Measurements from ENCODE around the gene TMEM92.
A peak's percentile ranks its signal among the peaks of the same experiment; 100 is the strongest.

TMEM92 gene

GRCh38 chr17:50274142-50274896, at the start of gene TMEM92:
Gene TMEM92, plus strand, starts transcription at chr17:50274466. Its CDS starts 36 bp downstream, at chr17:50274502.
- Histone ChIP-seq H3K9me3 (ENCODE audit: insufficient read depth, low read depth, low read length) (no peaks in the 10 kb centered on the region), H3K36me3 (ENCODE audit: insufficient read depth, low read length) (no peaks in the 10 kb centered on the region), H3K79me2 (ENCODE audit: insufficient read depth, low read length) (no peaks in the 10 kb centered on the region), H3K4me1 (ENCODE audit: insufficient read depth, low read length, poor library complexity, severe bottlenecking) (peaks cover 16% of the 10 kb centered on the region), H3K27me3 (ENCODE audit: insufficient read depth, low read length, poor library complexity, severe bottlenecking) (no peaks in the 10 kb centered on the region), H2AFZ (ENCODE audit: low read length) (peak within 1 kb of the TSS; percentile 93), H3K9me2 (replicated peaks; ENCODE audit: low read depth, low read length) (no peaks in the 10 kb centered on the region), H3K9ac (ENCODE audit: low read depth, low read length, poor library complexity, severe bottlenecking) (peak within 1 kb of the TSS; percentile 57), H3K4me3 (ENCODE audit: low read length, poor library complexity, severe bottlenecking) (peak within 1 kb of the TSS; percentile 70), H3F3A (ENCODE audit: low read depth) (no peaks in the 10 kb centered on the region), H4K20me1 (ENCODE audit: insufficient read depth, low read length, poor library complexity, severe bottlenecking) (no peaks in the 10 kb centered on the region), H3K4me2 (ENCODE audit: low read depth, low read length, poor library complexity, severe bottlenecking) (peak within 1 kb of the TSS; percentile 72)
- TF ChIP-seq CTCF (conservative IDR thresholded peaks at IDR 0.05; ENCODE audit: low read length) (no peak), EZH2phosphoT487 (IDR thresholded peaks at IDR 0.05; ENCODE audit: borderline replicate concordance) (no peak)

- H4K20me1 ChIP-seq (ENCODE audit: insufficient read depth, low read length, poor library complexity, severe bottlenecking): no peaks in the 10 kb centered on the region
- H3K4me3 ChIP-seq (ENCODE audit: low read length, poor library complexity, severe bottlenecking): no peak overlapping the region
- H3K9me2 ChIP-seq (replicated peaks; ENCODE audit: low read depth, low read length): no peaks in the 10 kb centered on the region
- no peak overlapping the region for H3K4me2 ChIP-seq (ENCODE audit: low read depth, low read length, poor library complexity, severe bottlenecking)
- H3K9me3 ChIP-seq (ENCODE audit: insufficient read depth, low read depth, low read length): no peaks in the 10 kb centered on the region
- no peak overlapping the region for H2AFZ ChIP-seq (ENCODE audit: low read length)
- no peaks in the 10 kb centered on the region for H3K36me3 ChIP-seq (ENCODE audit: insufficient read depth, low read length)
- H3K79me2 ChIP-seq (ENCODE audit: insufficient read depth, low read length): no peaks in the 10 kb centered on the region
- H3F3A ChIP-seq (ENCODE audit: low read depth): no peaks in the 10 kb centered on the region
- no peak overlapping the region for H3K9ac ChIP-seq (ENCODE audit: low read depth, low read length, poor library complexity, severe bottlenecking)
- H3K27me3 ChIP-seq (ENCODE audit: insufficient read depth, low read length, poor library complexity, severe bottlenecking): no peaks in the 10 kb centered on the region
- no peaks in the 10 kb centered on the region for H3K4me1 ChIP-seq (ENCODE audit: insufficient read depth, low read length, poor library complexity, severe bottlenecking)
- TF ChIP-seq CTCF (conservative IDR thresholded peaks at IDR 0.05; ENCODE audit: low read length) (no peak), EZH2phosphoT487 (IDR thresholded peaks at IDR 0.05; ENCODE audit: borderline replicate concordance) (no peak)
Observed at GRCh38 chr17:50225701-50226240, 48.5 kb upstream of the TMEM92 start.

GRCh38 chr17:50234581-50234980, 39.7 kb upstream of the TMEM92 start:
- H2AFZ ChIP-seq (ENCODE audit: low read length): no peak overlapping the region
- H4K20me1 ChIP-seq (ENCODE audit: insufficient read depth, low read length, poor library complexity, severe bottlenecking): no peaks in the 10 kb centered on the region
- H3K4me2 ChIP-seq (ENCODE audit: low read depth, low read length, poor library complexity, severe bottlenecking): no peak overlapping the region

More at GRCh38 chr17:50234581-50234980, 39.7 kb upstream of the TMEM92 start:
- no peak for TF ChIP-seq EZH2phosphoT487 (IDR thresholded peaks at IDR 0.05; ENCODE audit: borderline replicate concordance)
- no peak for TF ChIP-seq CTCF (conservative IDR thresholded peaks at IDR 0.05; ENCODE audit: low read length)
- no peaks in the 10 kb centered on the region for H3K36me3 ChIP-seq (ENCODE audit: insufficient read depth, low read length)
- H3K9me2 ChIP-seq (replicated peaks; ENCODE audit: low read depth, low read length): no peaks in the 10 kb centered on the region
- H3K4me1 ChIP-seq (ENCODE audit: insufficient read depth, low read length, poor library complexity, severe bottlenecking): no peaks in the 10 kb centered on the region
- no peaks in the 10 kb centered on the region for H3F3A ChIP-seq (ENCODE audit: low read depth)
- H3K79me2 ChIP-seq (ENCODE audit: insufficient read depth, low read length): no peaks in the 10 kb centered on the region
- peaks cover 5% of the 10 kb centered on the region for H3K27me3 ChIP-seq (ENCODE audit: insufficient read depth, low read length, poor library complexity, severe bottlenecking)
- H3K9me3 ChIP-seq (ENCODE audit: insufficient read depth, low read depth, low read length): peaks cover 4% of the 10 kb centered on the region; the same call in 1 of the 2 replicates
- H3K9ac ChIP-seq (ENCODE audit: low read depth, low read length, poor library complexity, severe bottlenecking): no peak overlapping the region
- no peak overlapping the region for H3K4me3 ChIP-seq (ENCODE audit: low read length, poor library complexity, severe bottlenecking)

All from Loucy (cell line).